HepG2 (cell line): ENCODE measurements around the gene CDK10. TPM values are rescaled to one million over a fixed set of nuclear protein-coding genes. Genes with fewer than 3 reads are reported as not detected.

Source experiments
- HNF4A ChIP-seq: sonication (generic); formaldehyde crosslinking; IDR thresholded peaks from 2 replicates; pipeline ENCODE4 v1.4.0; 2020; ENCODE audit warnings: missing genetic modification reagents
- HNRNPH1 ChIP-seq: fragments of 200-400 bp; formaldehyde crosslinking; optimal IDR thresholded peaks from 2 replicates; pipeline ENCODE3; 2017; ENCODE audit warnings: mild to moderate bottlenecking, low read depth, low read length
- MXD1 ChIP-seq: sonication (generic); formaldehyde crosslinking; IDR thresholded peaks from 2 replicates; pipeline ENCODE4 v1.4.0; 2020; ENCODE audit warnings: mild to moderate bottlenecking, missing genetic modification reagents
- MYPOP ChIP-seq: sonication (generic); formaldehyde crosslinking; IDR thresholded peaks from 2 replicates; pipeline ENCODE4 v1.8.1; 2023; ENCODE audit warnings: mild to moderate bottlenecking, moderate library complexity, missing genetic modification reagents
- PAF1 ChIP-seq: IDR thresholded peaks from 2 replicates; pipeline ENCODE4 v1.6.1; 2016; ENCODE audit warnings: missing genetic modification reagents, missing compliant biosample characterization
- PCBP1 ChIP-seq: fragments of 200-400 bp; formaldehyde crosslinking; IDR thresholded peaks from 2 replicates; pipeline ENCODE4 v1.6.1; 2017; ENCODE audit warnings: mild to moderate bottlenecking, low read depth, low read length, borderline replicate concordance
- PHF20 ChIP-seq: sonication (generic); formaldehyde crosslinking; IDR thresholded peaks from 2 replicates; pipeline ENCODE4 v1.5.0; 2020; ENCODE audit warnings: mild to moderate bottlenecking, missing genetic modification reagents
- SP5 ChIP-seq: IDR thresholded peaks from 2 replicates; pipeline ENCODE4 v1.6.1; 2016; ENCODE audit warnings: low read depth, borderline replicate concordance
- STAT5B ChIP-seq: sonication (generic); formaldehyde crosslinking; IDR thresholded peaks from 2 replicates; pipeline ENCODE4 v1.4.0; 2020; ENCODE audit warnings: missing genetic modification reagents
- THYN1 ChIP-seq: sonication (generic); formaldehyde crosslinking; IDR thresholded peaks from 2 replicates; pipeline ENCODE4 v1.8.1; 2023; ENCODE audit warnings: low read depth, mild to moderate bottlenecking, moderate library complexity, missing genetic modification reagents, borderline replicate concordance
- TIGD3 ChIP-seq: sonication (generic); formaldehyde crosslinking; IDR thresholded peaks from 2 replicates; pipeline ENCODE4 v1.5.1; 2020; ENCODE audit warnings: mild to moderate bottlenecking, missing genetic modification reagents, borderline replicate concordance
- UBTF ChIP-seq: sonication (generic); formaldehyde crosslinking; IDR thresholded peaks from 2 replicates; pipeline ENCODE4 v1.4.0; 2020; ENCODE audit warnings: mild to moderate bottlenecking, missing genetic modification reagents
- ZFP36L2 ChIP-seq: sonication (generic); formaldehyde crosslinking; IDR thresholded peaks from 2 replicates; pipeline ENCODE4 v1.4.0; 2020; ENCODE audit warnings: missing genetic modification reagents
- ZNF280D ChIP-seq: sonication (generic); formaldehyde crosslinking; IDR thresholded peaks from 2 replicates; pipeline ENCODE4 v1.5.1; 2020; ENCODE audit warnings: mild to moderate bottlenecking, missing genetic modification reagents
- ZNF512B ChIP-seq: sonication (generic); formaldehyde crosslinking; IDR thresholded peaks from 2 replicates; pipeline ENCODE4 v1.5.1; 2020; ENCODE audit warnings: missing genetic modification reagents, mild to moderate bottlenecking, borderline replicate concordance
- ZNF75D ChIP-seq: sonication (generic); formaldehyde crosslinking; IDR thresholded peaks from 2 replicates; pipeline ENCODE4 v1.8.1; 2023; ENCODE audit warnings: missing genetic modification reagents, mild to moderate bottlenecking, borderline replicate concordance
- ZNF772 ChIP-seq: sonication (generic); formaldehyde crosslinking; IDR thresholded peaks from 2 replicates; pipeline ENCODE4 v1.5.0; 2020; ENCODE audit warnings: mild to moderate bottlenecking, missing genetic modification reagents
- polyA plus RNA-seq, 8 experiments: library from polyadenylated mRNA; depleted of rRNA in 3 of 8; stranded (reverse) in 7 of 8; unstranded in 1 of 8; fragments of >200 nt; fragmentation: Illumina TruSeq in 4 of 8; extraction: Trizol in 4 of 8; gene quantifications; 2 replicates each; pipeline versions ENCODE4 v1.2.1 to v1.2.3, GENCODE V29; 2011 to 2016; ENCODE audit warnings: low read depth in 4 of 8, missing spikeins in 1 of 8, mixed read lengths in 1 of 8; ENCODE audit not compliant: insufficient read depth in 1 of 8
- total RNA-seq, 5 experiments: library from RNA; depleted of rRNA; stranded (reverse); fragments of >200 nt; fragmentation: Illumina TruSeq; extraction: Trizol; gene quantifications; 2 replicates each; pipeline ENCODE4 v1.2.3, GENCODE V29; 2016; ENCODE audit warnings: low read depth in 1 of 5

Gene CDK10
- total and polyA plus RNA-seq, 2 of the 13 experiments (the other 11 are each of a cell fraction or from before 2014, with no cell fraction given): 2.5 to 3.9 TPM

GRCh38 chr16:89720813-89721545 lies 34.5 kb downstream of the CDK10 start, which contains the start of the genes VPS9D1 and ZNF276 (continued):
- no peak for TF ChIP-seq TIGD3 (CRISPR knock-in tag)
- TF ChIP-seq PHF20: peak; percentile 92
- peak; percentile 27; the same call in 1 of the 2 replicates for TF ChIP-seq STAT5B (CRISPR knock-in tag)
- TF ChIP-seq PCBP1: no peak
- TF ChIP-seq UBTF (CRISPR knock-in tag): peak; percentile 97; the same call in 1 of the 2 replicates
- TF ChIP-seq HNRNPH1: no peak
- TF ChIP-seq ZNF280D: 0 out of 2 replicates have a peak, but pooled peaks have one; percentile 34
- no peak for TF ChIP-seq THYN1 (CRISPR knock-in tag)
- TF ChIP-seq ZNF512B (CRISPR knock-in tag): no peak
- TF ChIP-seq SP5 (CRISPR knock-in tag): peak; percentile 51
- peak; percentile 78; the same call in 1 of the 2 replicates for TF ChIP-seq ZNF772 (CRISPR knock-in tag)
- TF ChIP-seq MYPOP (CRISPR knock-in tag): peak; percentile 80
- TF ChIP-seq MXD1 (CRISPR knock-in tag): no peak; the same call in 1 of the 2 replicates
- TF ChIP-seq ZFP36L2 (CRISPR knock-in tag): no peak
- no peak for TF ChIP-seq HNF4A (CRISPR knock-in tag)
- TF ChIP-seq PAF1: no peak
- no peak; the same call in 1 of the 2 replicates for TF ChIP-seq ZNF75D
